Left lung (tissue), 10 donors: ENCODE results near the gene CD84. TPM values are rescaled to one million over a fixed set of nuclear protein-coding genes. Genes with fewer than 3 reads are reported as not detected.

Source experiments
- ATAC-seq: fragments of 200-7000 bp; cut with Tn5 transposase; one replicate; pipeline ENCODE4 v1.9.1; 2020; ENCODE audit warnings: moderate library complexity
- DNase-seq, 4 donors: peaks; one replicate each; pipeline ENCODE4 v3.0.0-alpha.2; 2013 to 2020
- H3K27ac ChIP-seq, 2 donors: fragments of 200-600 bp; sonication (generic) in 1 of 2; one replicate each; pipeline versions ENCODE4 v1.5.0 to v1.8.0; 2020 to 2021
- H3K27me3 ChIP-seq, 2 donors: fragments of 200-600 bp; sonication (generic) in 1 of 2; one replicate each; pipeline versions ENCODE4 v1.5.0 to v1.8.0; 2020 to 2021
- H3K36me3 ChIP-seq, 2 donors: fragments of 200-600 bp; sonication (generic) in 1 of 2; one replicate each; pipeline versions ENCODE4 v1.5.0 to v1.8.0; 2020 to 2021
- H3K4me1 ChIP-seq, 2 donors: fragments of 200-600 bp; one replicate each; pipeline ENCODE4 v1.8.0; 2021
- H3K4me3 ChIP-seq, 2 donors: fragments of 200-600 bp; sonication (generic) in 1 of 2; one replicate each; pipeline versions ENCODE4 v1.5.0 to v1.8.0; 2020 to 2021; ENCODE audit warnings: mild to moderate bottlenecking in 1 of 2
- H3K9me3 ChIP-seq, 2 donors: fragments of 200-600 bp; sonication (generic) in 1 of 2; one replicate each; pipeline versions ENCODE4 v1.5.0 to v1.8.0; 2020 to 2021
- intact Hi-C, 2 donors: fragments of 100-400 bp; cut with DNase I; formaldehyde crosslinking; loops; one replicate each; pipeline versions ENCODE4 v1.11.2 to v1.14.2; 2022
- polyA plus RNA-seq, 6 donors: library from polyadenylated mRNA; unstranded; fragments of 120-200 nt; gene quantifications; one replicate each; pipeline ENCODE4 v1.2.1, GENCODE V29; 2013; ENCODE audit not compliant: insufficient read length in 6 of 6
- total RNA-seq, 2 donors: library from RNA; stranded (reverse); fragmentation: NEBNext Ultra II Directional; extraction: Animal tissue kit (Norgen Biotek cat#: 25700); gene quantifications; one replicate each; pipeline ENCODE4 v1.2.1, GENCODE V29; 2021
- TF ChIP-seq, protein P1 (sequence below), 2 donors: fragments of 200-600 bp; sonication (generic) in 1 of 2; IDR thresholded peaks; one replicate each; pipeline versions ENCODE4 v1.5.0 to v1.8.0; 2021; ENCODE audit warnings: antibody characterized with exemption in 2 of 2
- donor health status: DM: no; HTN: yes; CAD: no.
- donor health status: DM: no; HTN: no; CAD: no.

CD84 gene
- total and polyA plus RNA-seq, 8 donors = 1.6 to 39.7 (median 2.3) TPM

DNA sequence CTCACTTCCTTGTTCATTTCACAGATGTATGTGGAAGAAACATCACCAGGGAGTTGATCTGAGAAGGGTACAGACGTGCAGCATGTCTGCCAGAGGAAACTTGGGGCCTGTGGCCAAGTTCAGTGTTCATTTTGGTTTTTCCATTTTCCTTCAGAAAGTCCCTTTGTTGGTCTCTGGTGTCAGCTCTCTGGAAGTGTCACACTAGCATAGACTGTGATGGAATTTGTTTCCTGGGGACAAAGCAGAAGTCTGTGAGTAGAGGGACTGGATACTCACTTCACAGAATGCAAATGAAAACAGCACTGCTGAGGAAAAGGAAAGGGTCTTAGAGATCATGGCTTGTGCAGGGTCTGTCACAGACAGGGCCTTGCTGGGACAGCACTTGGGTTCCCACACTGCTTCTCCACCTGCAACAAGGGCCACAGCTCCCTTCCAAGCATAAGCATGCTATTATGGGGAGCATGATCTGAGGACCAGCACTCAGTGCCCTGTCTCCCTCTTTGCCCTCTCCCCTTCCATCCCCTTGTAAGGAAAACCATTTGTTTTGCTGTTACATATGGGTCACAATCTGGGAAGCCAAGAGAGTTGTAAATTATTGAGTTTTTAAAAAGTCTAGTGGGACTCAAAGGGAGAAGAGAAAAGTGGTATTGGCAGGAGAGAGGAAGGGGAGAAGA lies 31.4 kb upstream of the CD84 start:
- Histone ChIP-seq H3K36me3 (no peaks in the 10 kb centered on the region), H3K27ac (no peak overlapping the region), H3K4me1 (peaks cover 0 to 12% of the 10 kb centered on the region in 2 donors), H3K4me3 (no peak overlapping the region), H3K9me3 (no peaks in the 10 kb centered on the region), H3K27me3 (peaks cover 0 to 7% of the 10 kb centered on the region in 2 donors)
- ATAC-seq = no peak
- TF ChIP-seq, protein P1, sequence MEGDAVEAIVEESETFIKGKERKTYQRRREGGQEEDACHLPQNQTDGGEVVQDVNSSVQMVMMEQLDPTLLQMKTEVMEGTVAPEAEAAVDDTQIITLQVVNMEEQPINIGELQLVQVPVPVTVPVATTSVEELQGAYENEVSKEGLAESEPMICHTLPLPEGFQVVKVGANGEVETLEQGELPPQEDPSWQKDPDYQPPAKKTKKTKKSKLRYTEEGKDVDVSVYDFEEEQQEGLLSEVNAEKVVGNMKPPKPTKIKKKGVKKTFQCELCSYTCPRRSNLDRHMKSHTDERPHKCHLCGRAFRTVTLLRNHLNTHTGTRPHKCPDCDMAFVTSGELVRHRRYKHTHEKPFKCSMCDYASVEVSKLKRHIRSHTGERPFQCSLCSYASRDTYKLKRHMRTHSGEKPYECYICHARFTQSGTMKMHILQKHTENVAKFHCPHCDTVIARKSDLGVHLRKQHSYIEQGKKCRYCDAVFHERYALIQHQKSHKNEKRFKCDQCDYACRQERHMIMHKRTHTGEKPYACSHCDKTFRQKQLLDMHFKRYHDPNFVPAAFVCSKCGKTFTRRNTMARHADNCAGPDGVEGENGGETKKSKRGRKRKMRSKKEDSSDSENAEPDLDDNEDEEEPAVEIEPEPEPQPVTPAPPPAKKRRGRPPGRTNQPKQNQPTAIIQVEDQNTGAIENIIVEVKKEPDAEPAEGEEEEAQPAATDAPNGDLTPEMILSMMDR (IDR thresholded peaks at IDR 0.05) = no peak
- intact Hi-C loops = no loop called here
- no peak for DNase-seq

DNA sequence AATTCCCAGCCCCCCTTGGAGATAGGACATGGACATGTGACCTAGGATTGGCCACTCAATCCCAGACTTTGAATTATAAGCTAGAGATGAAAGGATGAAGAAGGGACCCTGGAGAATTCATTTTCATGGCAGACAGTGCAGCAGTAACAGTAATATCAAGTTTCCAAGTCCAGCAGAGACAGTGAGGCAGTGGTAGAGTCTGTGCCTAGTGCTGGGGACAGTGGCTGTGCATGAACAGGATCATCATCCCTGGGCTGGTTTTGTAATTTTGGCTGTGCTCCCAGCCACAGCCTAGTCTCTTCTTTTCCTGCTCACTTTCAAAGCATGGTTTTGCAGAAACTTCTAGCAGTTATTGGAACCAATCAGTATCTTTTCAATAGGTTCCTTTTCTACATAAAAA lies 29.6 kb upstream of the CD84 start:
- no peak overlapping the region for H3K27ac ChIP-seq
- TF ChIP-seq, protein P1 (IDR thresholded peaks at IDR 0.05) = no peak
- no peaks in the 10 kb centered on the region for H3K9me3 ChIP-seq
- ATAC-seq = no peak
- H3K4me3 ChIP-seq = no peak overlapping the region
- peaks cover 0 to 12% of the 10 kb centered on the region in 2 donors for H3K4me1 ChIP-seq
- no peak for DNase-seq
- peaks cover 0 to 7% of the 10 kb centered on the region in 2 donors for H3K27me3 ChIP-seq
- intact Hi-C loops = loop anchor here in 1 of 2 donors (5.0 kb wide), 1 partner anchor 182 kb away; no protein-coding TSS in a partner anchor
- no peaks in the 10 kb centered on the region for H3K36me3 ChIP-seq

DNA sequence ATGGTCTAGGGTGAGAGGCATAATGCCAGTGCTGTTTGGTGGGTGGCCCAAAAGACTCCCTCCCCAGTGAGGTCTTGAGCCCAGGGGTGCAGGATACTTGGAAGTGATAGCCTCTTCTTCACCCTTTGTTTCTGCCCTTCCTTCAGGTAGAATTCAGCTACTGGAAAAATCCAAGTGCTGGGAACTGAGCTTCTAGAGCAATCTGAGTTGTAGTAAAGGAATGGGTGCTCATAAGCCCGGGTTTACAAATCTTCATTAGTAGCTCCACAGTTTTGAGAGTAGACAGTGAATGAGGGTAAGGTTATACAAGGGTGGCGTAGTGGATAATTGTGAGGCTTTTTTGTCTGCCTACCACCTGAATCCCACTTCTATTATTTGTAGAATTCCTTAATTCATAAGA lies 29.2 kb upstream of the CD84 start:
- no peak overlapping the region for H3K27ac ChIP-seq
- H3K9me3 ChIP-seq = no peaks in the 10 kb centered on the region
- H3K36me3 ChIP-seq = no peaks in the 10 kb centered on the region
- ATAC-seq (no peak), DNase-seq (no peak)
- no peak overlapping the region for H3K4me3 ChIP-seq
- TF ChIP-seq, protein P1 (IDR thresholded peaks at IDR 0.05) = no peak
- intact Hi-C loops = loop anchor here in 1 of 2 donors (5.0 kb wide), 1 partner anchor 181 kb away; no protein-coding TSS in a partner anchor
- peaks cover 0 to 7% of the 10 kb centered on the region in 2 donors for H3K27me3 ChIP-seq
- H3K4me1 ChIP-seq = peaks cover 0 to 12% of the 10 kb centered on the region in 2 donors

DNA sequence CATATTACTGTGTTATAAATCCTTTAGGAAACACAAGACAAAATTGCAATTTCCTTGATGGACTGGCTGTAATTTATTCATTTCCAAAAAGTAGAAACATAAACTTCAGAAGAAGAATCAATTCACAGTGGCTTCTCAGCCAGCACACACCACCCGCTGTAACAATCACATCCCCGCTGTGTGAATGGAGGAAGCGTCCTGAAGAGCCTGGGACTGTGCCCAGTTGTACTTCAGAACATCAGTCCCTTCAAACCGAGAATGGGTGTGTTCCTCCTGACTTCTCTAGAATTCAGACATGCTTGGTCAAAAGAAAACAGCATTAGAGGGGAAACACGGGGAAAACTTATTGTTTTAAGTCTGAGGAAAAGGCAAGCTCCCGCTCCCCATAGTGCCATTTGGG lies 28.8 kb upstream of the CD84 start:
- ATAC-seq (no peak), DNase-seq (no peak)
- TF ChIP-seq, protein P1 (IDR thresholded peaks at IDR 0.05) = no peak
- Histone ChIP-seq H3K36me3 (no peaks in the 10 kb centered on the region), H3K27ac (no peak overlapping the region), H3K4me1 (peaks cover 0 to 12% of the 10 kb centered on the region in 2 donors), H3K27me3 (peaks cover 0 to 7% of the 10 kb centered on the region in 2 donors), H3K9me3 (no peaks in the 10 kb centered on the region), H3K4me3 (no peak overlapping the region)
- intact Hi-C loops = loop anchor here in 1 of 2 donors (5.0 kb wide), 1 partner anchor 181 kb away; no protein-coding TSS in a partner anchor

- peaks cover 0 to 7% of the 10 kb centered on the region in 2 donors for H3K27me3 ChIP-seq
- ATAC-seq = peak; percentile 12
- peaks cover 0 to 12% of the 10 kb centered on the region in 2 donors for H3K4me1 ChIP-seq
- H3K27ac ChIP-seq = no peak overlapping the region
- intact Hi-C loops = loop anchor here in 1 of 2 donors (5.0 kb wide), 1 partner anchor 180 kb away; no protein-coding TSS in a partner anchor
- no peak overlapping the region for H3K4me3 ChIP-seq
- no peaks in the 10 kb centered on the region for H3K36me3 ChIP-seq
- TF ChIP-seq, protein P1 (IDR thresholded peaks at IDR 0.05) = no peak
- DNase-seq = no peak
- no peaks in the 10 kb centered on the region for H3K9me3 ChIP-seq
These were observed 28.4 kb upstream of the CD84 start for GRCh38 chr1:160607672-160608032.
